ENCODE results near the gene HHIP. TPM values are rescaled to one million over a fixed set of nuclear protein-coding genes. Genes with fewer than 3 reads are reported as not detected.

HHIP gene
- total RNA-seq, 1 experiment from 2014 or later: 1.6 TPM

DNA sequence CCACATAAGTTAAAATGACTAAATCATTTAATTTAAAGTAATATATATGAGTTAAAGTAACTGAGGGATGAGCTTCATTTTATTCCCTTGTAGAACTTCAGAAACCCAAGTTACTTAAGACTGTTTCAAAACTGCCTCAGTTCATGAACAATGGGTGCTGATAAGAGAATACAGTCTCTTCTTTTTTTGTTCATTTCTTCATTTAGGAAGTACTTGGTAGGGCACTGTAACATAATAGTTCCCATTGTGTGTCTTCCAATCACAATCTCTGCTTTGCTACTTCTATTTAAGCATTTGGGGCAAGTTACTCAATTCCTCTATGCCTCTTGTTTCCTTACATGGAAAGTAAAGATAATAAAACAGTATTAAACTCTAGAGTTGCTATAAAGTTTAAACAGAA lies 50.4 kb downstream of the HHIP start:
- CTCF ChIA-PET: no interaction called here
- Mint-ChIP-seq H3K27me3 (ENCODE audit: unreplicated experiment) (no peaks in the 10 kb centered on the region), H3K27ac (ENCODE audit: unreplicated experiment) (no peak overlapping the region), H3K9me3 (ENCODE audit: low read depth, unreplicated experiment) (no peaks in the 10 kb centered on the region), H3K4me3 (ENCODE audit: low read depth, unreplicated experiment) (no peak overlapping the region), H3K36me3 (ENCODE audit: insufficient read depth, unreplicated experiment) (no peaks in the 10 kb centered on the region), H3K4me1 (ENCODE audit: low read depth, unreplicated experiment) (peaks cover 17% of the 10 kb centered on the region)
- intact Hi-C loops (cut with micrococcal nuclease; ENCODE audit: unreplicated experiment): no loop called here
- DNase-seq: no peak
- TF ChIP-seq, protein P1, sequence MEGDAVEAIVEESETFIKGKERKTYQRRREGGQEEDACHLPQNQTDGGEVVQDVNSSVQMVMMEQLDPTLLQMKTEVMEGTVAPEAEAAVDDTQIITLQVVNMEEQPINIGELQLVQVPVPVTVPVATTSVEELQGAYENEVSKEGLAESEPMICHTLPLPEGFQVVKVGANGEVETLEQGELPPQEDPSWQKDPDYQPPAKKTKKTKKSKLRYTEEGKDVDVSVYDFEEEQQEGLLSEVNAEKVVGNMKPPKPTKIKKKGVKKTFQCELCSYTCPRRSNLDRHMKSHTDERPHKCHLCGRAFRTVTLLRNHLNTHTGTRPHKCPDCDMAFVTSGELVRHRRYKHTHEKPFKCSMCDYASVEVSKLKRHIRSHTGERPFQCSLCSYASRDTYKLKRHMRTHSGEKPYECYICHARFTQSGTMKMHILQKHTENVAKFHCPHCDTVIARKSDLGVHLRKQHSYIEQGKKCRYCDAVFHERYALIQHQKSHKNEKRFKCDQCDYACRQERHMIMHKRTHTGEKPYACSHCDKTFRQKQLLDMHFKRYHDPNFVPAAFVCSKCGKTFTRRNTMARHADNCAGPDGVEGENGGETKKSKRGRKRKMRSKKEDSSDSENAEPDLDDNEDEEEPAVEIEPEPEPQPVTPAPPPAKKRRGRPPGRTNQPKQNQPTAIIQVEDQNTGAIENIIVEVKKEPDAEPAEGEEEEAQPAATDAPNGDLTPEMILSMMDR (IDR thresholded peaks at IDR 0.05; ENCODE audit: unreplicated experiment): no peak
- BruUV-seq (replicated peaks): no TSS peak

DNA sequence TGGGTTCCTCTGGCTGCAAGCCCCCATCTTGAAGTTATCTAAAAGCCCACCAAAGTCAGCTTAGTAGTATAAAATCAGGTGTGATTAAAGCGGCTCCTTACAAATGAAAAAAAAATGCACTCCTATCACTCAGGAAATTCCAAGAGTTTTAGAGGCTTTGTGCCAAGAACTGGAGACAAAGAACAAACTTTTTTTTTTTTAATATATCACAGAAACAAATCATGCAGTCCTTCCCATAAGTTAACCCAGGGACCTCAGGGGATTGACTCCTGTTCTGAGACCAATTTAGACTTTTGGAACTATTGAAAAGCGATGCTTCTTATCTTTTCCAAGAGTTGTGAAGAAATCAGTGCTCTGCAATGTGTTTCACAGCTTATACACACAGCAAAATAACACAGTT lies 53.6 kb downstream of the HHIP start:
- no peaks in the 10 kb centered on the region for H3K36me3 Mint-ChIP-seq (ENCODE audit: insufficient read depth, unreplicated experiment)
- no peak overlapping the region for H3K4me3 Mint-ChIP-seq (ENCODE audit: low read depth, unreplicated experiment)
- peaks cover 25% of the 10 kb centered on the region for H3K4me1 Mint-ChIP-seq (ENCODE audit: low read depth, unreplicated experiment)
- no peaks in the 10 kb centered on the region for H3K27me3 Mint-ChIP-seq (ENCODE audit: unreplicated experiment)
- DNase-seq: no peak
- BruUV-seq (replicated peaks): no TSS peak
- intact Hi-C loops (cut with micrococcal nuclease; ENCODE audit: unreplicated experiment): no loop called here
- H3K9me3 Mint-ChIP-seq (ENCODE audit: low read depth, unreplicated experiment): no peaks in the 10 kb centered on the region
- H3K27ac Mint-ChIP-seq (ENCODE audit: unreplicated experiment): no peak overlapping the region
- TF ChIP-seq, protein P1 (IDR thresholded peaks at IDR 0.05; ENCODE audit: unreplicated experiment): no peak
- CTCF ChIA-PET: no interaction called here

DNA sequence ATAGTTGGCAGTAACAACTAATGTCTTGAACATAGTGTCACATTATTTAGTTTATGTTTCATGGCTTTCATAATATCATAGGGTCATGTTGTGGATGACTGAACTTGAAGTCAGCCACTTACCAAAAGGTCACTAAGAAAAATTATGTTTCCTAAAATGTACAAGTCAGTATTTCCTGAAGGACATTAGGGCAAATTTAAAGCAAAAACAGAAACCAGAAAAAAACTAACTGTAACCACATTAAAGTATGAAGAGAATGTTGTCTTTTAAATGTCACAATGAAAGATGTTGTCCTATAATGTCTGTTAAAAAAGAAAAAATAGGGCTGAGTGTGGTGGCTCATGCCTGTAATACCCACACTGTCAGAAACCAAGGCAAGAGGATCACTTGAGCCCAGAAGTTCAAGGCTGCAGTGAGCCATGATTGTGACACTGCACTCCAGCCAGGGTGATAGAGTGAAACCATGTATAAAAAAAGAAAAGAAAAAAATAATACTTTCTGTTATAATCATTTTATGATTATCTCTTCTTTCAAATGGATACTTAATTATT lies 55.8 kb downstream of the HHIP start:
- intact Hi-C loops (cut with micrococcal nuclease; ENCODE audit: unreplicated experiment): no loop called here
- TF ChIP-seq, protein P1 (IDR thresholded peaks at IDR 0.05; ENCODE audit: unreplicated experiment): no peak
- no peak overlapping the region for H3K27ac Mint-ChIP-seq (ENCODE audit: unreplicated experiment)
- H3K27me3 Mint-ChIP-seq (ENCODE audit: unreplicated experiment): no peaks in the 10 kb centered on the region
- CTCF ChIA-PET: no interaction called here
- H3K4me1 Mint-ChIP-seq (ENCODE audit: low read depth, unreplicated experiment): peaks cover 25% of the 10 kb centered on the region
- H3K9me3 Mint-ChIP-seq (ENCODE audit: low read depth, unreplicated experiment): no peaks in the 10 kb centered on the region
- H3K4me3 Mint-ChIP-seq (ENCODE audit: low read depth, unreplicated experiment): no peak overlapping the region
- no peaks in the 10 kb centered on the region for H3K36me3 Mint-ChIP-seq (ENCODE audit: insufficient read depth, unreplicated experiment)
- no TSS peak for BruUV-seq (replicated peaks)
- DNase-seq: no peak

DNA sequence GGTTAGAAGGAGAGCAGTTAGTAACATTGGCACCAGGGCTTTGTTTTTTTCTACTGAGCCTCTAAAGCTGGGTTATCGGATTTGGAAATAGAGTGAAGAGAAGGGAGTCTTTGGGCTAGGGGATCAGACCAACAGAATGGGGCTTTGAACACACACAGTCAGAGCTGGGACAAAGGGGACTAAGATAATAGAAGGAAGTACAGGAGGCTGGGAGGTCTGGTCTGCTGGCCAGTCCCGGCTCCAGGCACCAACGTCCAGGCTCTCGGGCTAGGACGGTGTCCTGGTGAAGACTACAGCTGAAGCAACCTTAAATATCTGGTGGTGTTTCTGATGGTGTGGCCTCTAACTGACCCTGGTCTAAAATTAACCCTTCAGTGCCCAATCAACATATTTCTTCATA lies 57.5 kb downstream of the HHIP start:
- H3K27me3 Mint-ChIP-seq (ENCODE audit: unreplicated experiment): no peaks in the 10 kb centered on the region
- peaks cover 30% of the 10 kb centered on the region for H3K4me1 Mint-ChIP-seq (ENCODE audit: low read depth, unreplicated experiment)
- TF ChIP-seq, protein P1 (IDR thresholded peaks at IDR 0.05; ENCODE audit: unreplicated experiment): no peak
- no peaks in the 10 kb centered on the region for H3K9me3 Mint-ChIP-seq (ENCODE audit: low read depth, unreplicated experiment)
- no peak overlapping the region for H3K27ac Mint-ChIP-seq (ENCODE audit: unreplicated experiment)
- no TSS peak for BruUV-seq (replicated peaks)
- intact Hi-C loops (cut with micrococcal nuclease; ENCODE audit: unreplicated experiment): no loop called here
- DNase-seq: no peak
- CTCF ChIA-PET: no interaction called here
- no peak overlapping the region for H3K4me3 Mint-ChIP-seq (ENCODE audit: low read depth, unreplicated experiment)
- no peaks in the 10 kb centered on the region for H3K36me3 Mint-ChIP-seq (ENCODE audit: insufficient read depth, unreplicated experiment)
